HepG2 (cell line): ENCODE data around the gene MDP1. TPM values are rescaled to one million over a fixed set of nuclear protein-coding genes. Genes with fewer than 3 reads are reported as not detected.

Experiments
- ATF2 ChIP-seq: sonication (generic); formaldehyde crosslinking; IDR thresholded peaks from 2 replicates; pipeline ENCODE4 v1.4.0; 2020; ENCODE audit warnings: missing genetic modification reagents
- HHEX ChIP-seq: IDR thresholded peaks from 2 replicates; pipeline ENCODE4 v1.6.1; 2016; ENCODE audit warnings: control low read depth
- IKZF5 ChIP-seq: IDR thresholded peaks from 2 replicates; pipeline ENCODE4 v1.6.1; 2018; ENCODE audit warnings: missing genetic modification reagents, mild to moderate bottlenecking, missing compliant biosample characterization
- MXD4 ChIP-seq: IDR thresholded peaks from 2 replicates; pipeline ENCODE4 v1.6.1; 2016; ENCODE audit warnings: mild to moderate bottlenecking, missing biosample characterization, missing genetic modification reagents
- RAD51 ChIP-seq: fragments of 450-650 bp; IDR thresholded peaks from 2 replicates; pipeline ENCODE4 v1.6.1; 2016; ENCODE audit warnings: borderline replicate concordance
- SOX5 ChIP-seq: IDR thresholded peaks from 2 replicates; pipeline ENCODE4 v1.6.1; 2016; ENCODE audit warnings: borderline replicate concordance
- SP140L ChIP-seq: sonication (generic); formaldehyde crosslinking; IDR thresholded peaks from 2 replicates; pipeline ENCODE4 v1.4.0; 2020; ENCODE audit warnings: missing genetic modification reagents, borderline replicate concordance
- SRSF1 ChIP-seq: fragments of 200-400 bp; formaldehyde crosslinking; optimal IDR thresholded peaks from 2 replicates; pipeline ENCODE3; 2017; ENCODE audit warnings: mild to moderate bottlenecking, low read depth, low read length, moderate library complexity
- TSC22D2 ChIP-seq: sonication (generic); formaldehyde crosslinking; IDR thresholded peaks from 2 replicates; pipeline ENCODE4 v1.5.1; 2020; ENCODE audit warnings: missing genetic modification reagents, mild to moderate bottlenecking, borderline replicate concordance
- ZMYM2 ChIP-seq: sonication (generic); formaldehyde crosslinking; IDR thresholded peaks from 2 replicates; pipeline ENCODE4 v1.8.0; 2022; ENCODE audit warnings: mild to moderate bottlenecking, missing genetic modification reagents
- ZNF776 ChIP-seq: sonication (generic); formaldehyde crosslinking; IDR thresholded peaks from 2 replicates; pipeline ENCODE4 v1.4.0; 2020; ENCODE audit warnings: mild to moderate bottlenecking, missing genetic modification reagents
- polyA plus RNA-seq, 8 experiments: library from polyadenylated mRNA; depleted of rRNA in 3 of 8; stranded (reverse) in 7 of 8; unstranded in 1 of 8; fragments of >200 nt; fragmentation: Illumina TruSeq in 4 of 8; extraction: Trizol in 4 of 8; gene quantifications; 2 replicates each; pipeline versions ENCODE4 v1.2.1 to v1.2.3, GENCODE V29; 2011 to 2016; ENCODE audit warnings: low read depth in 4 of 8, missing spikeins in 1 of 8, mixed read lengths in 1 of 8; ENCODE audit not compliant: insufficient read depth in 1 of 8
- total RNA-seq, 5 experiments: library from RNA; depleted of rRNA; stranded (reverse); fragments of >200 nt; fragmentation: Illumina TruSeq; extraction: Trizol; gene quantifications; 2 replicates each; pipeline ENCODE4 v1.2.3, GENCODE V29; 2016; ENCODE audit warnings: low read depth in 1 of 5
- TF ChIP-seq, protein P1 (sequence below): sonication (generic); formaldehyde crosslinking; IDR thresholded peaks from 2 replicates; pipeline ENCODE4 v1.4.0; 2020; ENCODE audit warnings: missing genetic modification reagents, mild to moderate bottlenecking, borderline replicate concordance
- TF ChIP-seq, protein P2 (sequence below): sonication (generic); formaldehyde crosslinking; IDR thresholded peaks from 2 replicates; pipeline ENCODE4 v1.8.1; 2023; ENCODE audit warnings: missing genetic modification reagents, inconsistent platforms, borderline replicate concordance
- TF ChIP-seq, protein P3 (sequence below): IDR thresholded peaks from 2 replicates; pipeline ENCODE4 v1.6.1; 2016; ENCODE audit warnings: low read depth
- TF ChIP-seq, protein P4 (sequence below), 2 experiments: IDR thresholded peaks; 2 replicates each; pipeline ENCODE4 v1.6.1; 2011 to 2012; ENCODE audit warnings: low read length in 2 of 2, borderline replicate concordance in 1 of 2, low read depth in 1 of 2, mild to moderate bottlenecking in 1 of 2, moderate library complexity in 1 of 2

The MDP1 gene
- total and polyA plus RNA-seq, 2 of the 13 experiments (the other 11 are each of a cell fraction or from before 2014, with no cell fraction given): 44.1 to 48.7 TPM

DNA sequence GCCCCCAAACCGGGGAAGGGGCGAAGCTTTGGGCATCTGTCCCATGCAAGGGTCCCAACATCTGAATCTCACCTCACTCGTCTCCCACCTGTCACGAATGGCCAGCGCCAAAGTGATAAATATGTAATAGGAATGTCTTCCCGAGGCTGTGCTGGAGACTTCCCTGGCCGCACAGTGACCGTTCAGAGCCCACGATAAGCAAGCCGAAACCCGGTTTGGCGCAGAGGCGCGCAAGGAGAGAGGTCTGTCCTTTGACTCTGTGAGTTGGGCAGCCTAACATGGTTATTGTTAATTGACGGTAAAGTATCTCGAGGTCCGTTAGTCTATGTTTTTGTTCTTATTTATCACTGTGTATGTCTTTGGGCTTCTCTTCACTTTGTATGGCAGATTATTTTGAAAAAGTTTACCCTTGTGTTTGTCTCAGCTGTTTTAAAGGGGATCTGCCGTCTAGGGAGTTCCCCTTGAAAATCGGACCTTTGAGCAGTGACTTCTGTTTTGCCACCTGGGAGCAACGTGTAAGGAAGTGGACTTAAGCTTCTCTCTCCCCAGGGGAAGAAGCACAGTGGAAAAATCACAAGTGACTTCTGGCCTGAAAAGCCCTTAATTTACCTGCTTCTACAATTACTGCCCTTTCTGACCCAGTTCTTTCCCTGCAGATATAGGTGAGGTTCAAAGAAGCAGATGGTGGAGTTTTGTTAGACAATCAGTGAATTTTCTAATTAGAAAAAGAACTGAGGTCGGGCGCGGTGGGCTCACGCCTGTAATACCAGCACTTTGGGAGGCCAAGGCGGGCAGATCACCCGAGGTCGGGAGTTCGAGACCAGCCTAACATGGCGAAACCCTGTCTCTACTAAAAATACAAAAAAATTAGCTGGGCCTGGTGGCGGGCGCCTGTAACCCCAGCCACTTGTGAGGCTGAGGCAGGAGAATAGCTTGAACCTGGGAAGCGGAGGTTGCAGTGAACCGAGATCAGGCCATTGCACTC is 19.5 kb downstream of the MDP1 start (continued):
- TF ChIP-seq, protein P1, sequence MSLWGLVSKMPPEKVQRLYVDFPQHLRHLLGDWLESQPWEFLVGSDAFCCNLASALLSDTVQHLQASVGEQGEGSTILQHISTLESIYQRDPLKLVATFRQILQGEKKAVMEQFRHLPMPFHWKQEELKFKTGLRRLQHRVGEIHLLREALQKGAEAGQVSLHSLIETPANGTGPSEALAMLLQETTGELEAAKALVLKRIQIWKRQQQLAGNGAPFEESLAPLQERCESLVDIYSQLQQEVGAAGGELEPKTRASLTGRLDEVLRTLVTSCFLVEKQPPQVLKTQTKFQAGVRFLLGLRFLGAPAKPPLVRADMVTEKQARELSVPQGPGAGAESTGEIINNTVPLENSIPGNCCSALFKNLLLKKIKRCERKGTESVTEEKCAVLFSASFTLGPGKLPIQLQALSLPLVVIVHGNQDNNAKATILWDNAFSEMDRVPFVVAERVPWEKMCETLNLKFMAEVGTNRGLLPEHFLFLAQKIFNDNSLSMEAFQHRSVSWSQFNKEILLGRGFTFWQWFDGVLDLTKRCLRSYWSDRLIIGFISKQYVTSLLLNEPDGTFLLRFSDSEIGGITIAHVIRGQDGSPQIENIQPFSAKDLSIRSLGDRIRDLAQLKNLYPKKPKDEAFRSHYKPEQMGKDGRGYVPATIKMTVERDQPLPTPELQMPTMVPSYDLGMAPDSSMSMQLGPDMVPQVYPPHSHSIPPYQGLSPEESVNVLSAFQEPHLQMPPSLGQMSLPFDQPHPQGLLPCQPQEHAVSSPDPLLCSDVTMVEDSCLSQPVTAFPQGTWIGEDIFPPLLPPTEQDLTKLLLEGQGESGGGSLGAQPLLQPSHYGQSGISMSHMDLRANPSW (CRISPR knock-in tag): no peak
- TF ChIP-seq IKZF5 (CRISPR knock-in tag): no peak
- no peak for TF ChIP-seq SOX5 (CRISPR knock-in tag)
- no peak for TF ChIP-seq TSC22D2 (CRISPR knock-in tag)
- no peak for TF ChIP-seq SRSF1
- TF ChIP-seq ZNF776 (CRISPR knock-in tag): no peak
- TF ChIP-seq, protein P2, sequence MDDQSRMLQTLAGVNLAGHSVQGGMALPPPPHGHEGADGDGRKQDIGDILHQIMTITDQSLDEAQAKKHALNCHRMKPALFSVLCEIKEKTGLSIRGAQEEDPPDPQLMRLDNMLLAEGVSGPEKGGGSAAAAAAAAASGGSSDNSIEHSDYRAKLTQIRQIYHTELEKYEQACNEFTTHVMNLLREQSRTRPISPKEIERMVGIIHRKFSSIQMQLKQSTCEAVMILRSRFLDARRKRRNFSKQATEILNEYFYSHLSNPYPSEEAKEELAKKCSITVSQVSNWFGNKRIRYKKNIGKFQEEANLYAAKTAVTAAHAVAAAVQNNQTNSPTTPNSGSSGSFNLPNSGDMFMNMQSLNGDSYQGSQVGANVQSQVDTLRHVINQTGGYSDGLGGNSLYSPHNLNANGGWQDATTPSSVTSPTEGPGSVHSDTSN (CRISPR knock-in tag): 0 out of 2 replicates have a peak, but pooled peaks have one; percentile 32
- TF ChIP-seq, protein P3, sequence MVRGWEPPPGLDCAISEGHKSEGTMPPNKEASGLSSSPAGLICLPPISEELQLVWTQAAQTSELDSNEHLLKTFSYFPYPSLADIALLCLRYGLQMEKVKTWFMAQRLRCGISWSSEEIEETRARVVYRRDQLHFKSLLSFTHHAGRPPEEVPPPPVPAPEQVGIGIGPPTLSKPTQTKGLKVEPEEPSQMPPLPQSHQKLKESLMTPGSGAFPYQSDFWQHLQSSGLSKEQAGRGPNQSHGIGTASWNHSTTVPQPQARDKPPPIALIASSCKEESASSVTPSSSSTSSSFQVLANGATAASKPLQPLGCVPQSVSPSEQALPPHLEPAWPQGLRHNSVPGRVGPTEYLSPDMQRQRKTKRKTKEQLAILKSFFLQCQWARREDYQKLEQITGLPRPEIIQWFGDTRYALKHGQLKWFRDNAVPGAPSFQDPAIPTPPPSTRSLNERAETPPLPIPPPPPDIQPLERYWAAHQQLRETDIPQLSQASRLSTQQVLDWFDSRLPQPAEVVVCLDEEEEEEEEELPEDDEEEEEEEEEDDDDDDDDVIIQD: no peak
- TF ChIP-seq ZMYM2 (CRISPR knock-in tag): no peak
- TF ChIP-seq SP140L (CRISPR knock-in tag): no peak
- no peak for TF ChIP-seq ATF2 (CRISPR knock-in tag)
- no peak for TF ChIP-seq MXD4
- TF ChIP-seq RAD51: no peak
- TF ChIP-seq, protein P4, sequence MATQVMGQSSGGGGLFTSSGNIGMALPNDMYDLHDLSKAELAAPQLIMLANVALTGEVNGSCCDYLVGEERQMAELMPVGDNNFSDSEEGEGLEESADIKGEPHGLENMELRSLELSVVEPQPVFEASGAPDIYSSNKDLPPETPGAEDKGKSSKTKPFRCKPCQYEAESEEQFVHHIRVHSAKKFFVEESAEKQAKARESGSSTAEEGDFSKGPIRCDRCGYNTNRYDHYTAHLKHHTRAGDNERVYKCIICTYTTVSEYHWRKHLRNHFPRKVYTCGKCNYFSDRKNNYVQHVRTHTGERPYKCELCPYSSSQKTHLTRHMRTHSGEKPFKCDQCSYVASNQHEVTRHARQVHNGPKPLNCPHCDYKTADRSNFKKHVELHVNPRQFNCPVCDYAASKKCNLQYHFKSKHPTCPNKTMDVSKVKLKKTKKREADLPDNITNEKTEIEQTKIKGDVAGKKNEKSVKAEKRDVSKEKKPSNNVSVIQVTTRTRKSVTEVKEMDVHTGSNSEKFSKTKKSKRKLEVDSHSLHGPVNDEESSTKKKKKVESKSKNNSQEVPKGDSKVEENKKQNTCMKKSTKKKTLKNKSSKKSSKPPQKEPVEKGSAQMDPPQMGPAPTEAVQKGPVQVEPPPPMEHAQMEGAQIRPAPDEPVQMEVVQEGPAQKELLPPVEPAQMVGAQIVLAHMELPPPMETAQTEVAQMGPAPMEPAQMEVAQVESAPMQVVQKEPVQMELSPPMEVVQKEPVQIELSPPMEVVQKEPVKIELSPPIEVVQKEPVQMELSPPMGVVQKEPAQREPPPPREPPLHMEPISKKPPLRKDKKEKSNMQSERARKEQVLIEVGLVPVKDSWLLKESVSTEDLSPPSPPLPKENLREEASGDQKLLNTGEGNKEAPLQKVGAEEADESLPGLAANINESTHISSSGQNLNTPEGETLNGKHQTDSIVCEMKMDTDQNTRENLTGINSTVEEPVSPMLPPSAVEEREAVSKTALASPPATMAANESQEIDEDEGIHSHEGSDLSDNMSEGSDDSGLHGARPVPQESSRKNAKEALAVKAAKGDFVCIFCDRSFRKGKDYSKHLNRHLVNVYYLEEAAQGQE (IDR thresholded peaks at IDR 0.05; ENCODE audit: borderline replicate concordance in 1 of 2, low read depth in 1 of 2, low read length in 2 of 2): no peak
- no peak for TF ChIP-seq HHEX (CRISPR knock-in tag)
